Neural cell (in vitro differentiated cells): Measurements from ENCODE around the gene HSD11B1L. TPM values are rescaled to one million over a fixed set of nuclear protein-coding genes. Genes with fewer than 3 reads are reported as not detected.

ENCODE experiments used
- H2AFZ ChIP-seq: fragments of 200-600, 300-800 bp; sonication (generic), shearing (Covaris generic); 2 replicates; pipeline ENCODE4 v1.6.0; 2014; ENCODE audit warnings: low read depth, mild to moderate bottlenecking, antibody characterized with exemption, low read length, moderate library complexity
- H3F3A ChIP-seq: fragments of 200-600 bp; shearing (Covaris generic); 2 replicates; pipeline ENCODE4 v1.6.1; 2016; ENCODE audit warnings: mild to moderate bottlenecking, moderate library complexity, mixed read lengths, antibody characterized with exemption, low read length; ENCODE audit not compliant: insufficient read depth, poor library complexity, severe bottlenecking
- H3K27ac ChIP-seq: fragments of 200-600, 300-800 bp; sonication (generic), shearing (Covaris generic); 2 replicates; pipeline ENCODE4 v1.5.1; 2014; ENCODE audit warnings: mild to moderate bottlenecking, low read length, moderate library complexity
- H3K27me3 ChIP-seq: fragments of 300-800, 200-600 bp; sonication (generic), shearing (Covaris generic); 2 replicates; pipeline ENCODE4 v1.6.0; 2014; ENCODE audit warnings: mild to moderate bottlenecking, low read depth, low read length, moderate library complexity; ENCODE audit not compliant: insufficient read depth
- H3K36me3 ChIP-seq: fragments of 300-800, 200-600 bp; sonication (generic), shearing (Covaris generic); 2 replicates; pipeline ENCODE4 v1.5.1; 2014; ENCODE audit warnings: mild to moderate bottlenecking, antibody characterized with exemption, low read length, moderate library complexity; ENCODE audit not compliant: insufficient read depth
- H3K4me2 ChIP-seq: fragments of 300-800, 200-600 bp; sonication (generic), shearing (Covaris generic); 2 replicates; pipeline ENCODE4 v1.6.0; 2014; ENCODE audit warnings: mild to moderate bottlenecking, low read length
- H3K4me3 ChIP-seq: fragments of 300-800, 200-600 bp; sonication (generic), shearing (Covaris generic); 2 replicates; pipeline ENCODE4 v1.5.1; 2014; ENCODE audit warnings: mild to moderate bottlenecking, low read length, moderate library complexity
- H3K79me2 ChIP-seq: fragments of 200-600 bp; shearing (Covaris generic); replicated peaks from 2 replicates; pipeline ENCODE4 v1.6.0; 2014; ENCODE audit warnings: mild to moderate bottlenecking, low read length, moderate library complexity; ENCODE audit not compliant: insufficient read depth
- H3K9ac ChIP-seq: fragments of 300-800, 200-600 bp; sonication (generic), shearing (Covaris generic); 2 replicates; pipeline ENCODE4 v1.6.1; 2016; ENCODE audit warnings: mild to moderate bottlenecking, low read length, mixed read lengths
- H3K9me2 ChIP-seq: fragments of 200-600 bp; shearing (Covaris generic); 2 replicates; pipeline ENCODE4 v1.6.1; 2016; ENCODE audit warnings: mild to moderate bottlenecking, low read length, mixed read lengths; ENCODE audit not compliant: insufficient read depth
- H3K9me3 ChIP-seq: fragments of 200-600, 300-800 bp; sonication (generic), shearing (Covaris generic); 2 replicates; pipeline ENCODE4 v1.6.1; 2016; ENCODE audit warnings: mild to moderate bottlenecking, mixed run types, low read length, moderate library complexity, mixed read lengths
- H4K20me1 ChIP-seq: fragments of 200-600 bp; shearing (Covaris generic); 2 replicates; pipeline ENCODE4 v1.6.1; 2016; ENCODE audit warnings: mild to moderate bottlenecking, mixed run types; ENCODE audit not compliant: insufficient read depth
- CTCF ChIP-seq: fragments of 450-650 bp; IDR thresholded peaks from 2 replicates; pipeline ENCODE4 v1.5.1; 2014; ENCODE audit warnings: antibody characterized with exemption, mild to moderate bottlenecking, moderate library complexity; ENCODE audit not compliant: poor library complexity, severe bottlenecking
- EP300 ChIP-seq: fragments of 450-650 bp; conservative IDR thresholded peaks from 2 replicates; pipeline ENCODE4 v1.6.1; 2014; ENCODE audit warnings: antibody characterized with exemption, mild to moderate bottlenecking, moderate library complexity; ENCODE audit not compliant: poor library complexity, severe bottlenecking
- EZH2 ChIP-seq: fragments of 200-600, 300-800 bp; shearing (Covaris generic), sonication (generic); IDR thresholded peaks from 2 replicates; pipeline ENCODE4 v1.6.1; 2014; ENCODE audit warnings: antibody characterized with exemption, low read length, borderline replicate concordance, mild to moderate bottlenecking; ENCODE audit not compliant: insufficient read depth, poor library complexity, severe bottlenecking
- MXI1 ChIP-seq: fragments of 450-650 bp; conservative IDR thresholded peaks from 2 replicates; pipeline ENCODE4 v1.6.1; 2014; ENCODE audit warnings: antibody characterized with exemption, mild to moderate bottlenecking; ENCODE audit not compliant: poor library complexity, severe bottlenecking
- POLR2AphosphoS5 ChIP-seq: IDR thresholded peaks from 2 replicates; pipeline ENCODE4 v1.6.1; 2012
- RAD21 ChIP-seq: fragments of 450-650 bp; conservative IDR thresholded peaks from 2 replicates; pipeline ENCODE4 v1.6.1; 2014; ENCODE audit warnings: antibody characterized with exemption, mild to moderate bottlenecking, moderate library complexity
- REST ChIP-seq: IDR thresholded peaks from 2 replicates; pipeline ENCODE4 v1.6.1; 2012; ENCODE audit warnings: borderline replicate concordance
- SMC3 ChIP-seq: fragments of 450-650 bp; conservative IDR thresholded peaks from 2 replicates; pipeline ENCODE4 v1.6.1; 2014; ENCODE audit warnings: antibody characterized with exemption, mild to moderate bottlenecking, moderate library complexity; ENCODE audit not compliant: poor library complexity
- TAF1 ChIP-seq: IDR thresholded peaks from 2 replicates; pipeline ENCODE4 v1.6.1; 2012; ENCODE audit warnings: low read depth
- polyA plus RNA-seq: library from polyadenylated mRNA; depleted of rRNA; stranded (reverse); fragments of >200 nt; gene quantifications from 2 replicates; pipeline ENCODE4 v1.2.3, GENCODE V29; 2014

The HSD11B1L gene
- polyA plus RNA-seq, 1 donor from 2014 or later = 170 TPM

GRCh38 chr19:5690125-5690954, 9.5 kb downstream of the HSD11B1L start, which contains the start of gene RPL36:
Gene RPL36 (plus strand): TSS chr19:5690295. CDS start chr19:5690508, 213 bp downstream.
- no peaks in the 10 kb centered on the region for H3K27me3 ChIP-seq
- no peaks in the 10 kb centered on the region for H3K9me3 ChIP-seq
- H3K27ac ChIP-seq = peak within 1 kb of the TSS; percentile 89
- H3K4me2 ChIP-seq = peak within 1 kb of the TSS; percentile 86
- peak within 1 kb of the TSS; percentile 87 for H3K9ac ChIP-seq
- H3K79me2 ChIP-seq = peaks cover 15% of the 10 kb centered on the region
- H2AFZ ChIP-seq = peak within 1 kb of the TSS; percentile 45
- TF ChIP-seq POLR2AphosphoS5 = peak; percentile 95
- TF ChIP-seq EP300 = peak; percentile 63
- peak; percentile 96 for TF ChIP-seq REST
- no peak for TF ChIP-seq EZH2
- peak; percentile 90 for TF ChIP-seq MXI1
- TF ChIP-seq TAF1 = peak; percentile 94
- peak; percentile 58 for TF ChIP-seq RAD21
- peak; percentile 100 for TF ChIP-seq CTCF
- peak; percentile 62 for TF ChIP-seq SMC3
- H3K9me2 ChIP-seq = no peaks in the 10 kb centered on the region
- H4K20me1 ChIP-seq = peaks cover 11% of the 10 kb centered on the region
- no peaks in the 10 kb centered on the region for H3K36me3 ChIP-seq
- peak within 1 kb of the TSS; percentile 87 for H3K4me3 ChIP-seq
- H3F3A ChIP-seq = no peaks in the 10 kb centered on the region

GRCh38 chr19:5690955-5691821, 10.4 kb downstream of the HSD11B1L start:
- no peak overlapping the region for H2AFZ ChIP-seq
- H3K36me3 ChIP-seq = no peaks in the 10 kb centered on the region
- peak overlapping the region; percentile 87 for H3K4me3 ChIP-seq
- peak overlapping the region; percentile 86 for H3K4me2 ChIP-seq
- H3K9ac ChIP-seq = peak overlapping the region; percentile 87
- H3K9me2 ChIP-seq = no peaks in the 10 kb centered on the region
- peak overlapping the region; percentile 89 for H3K27ac ChIP-seq
- H3F3A ChIP-seq = no peaks in the 10 kb centered on the region
- no peaks in the 10 kb centered on the region for H3K27me3 ChIP-seq
- TF ChIP-seq REST (no peak), TAF1 (no peak), EZH2 (no peak), MXI1 (no peak), EP300 (no peak), RAD21 (no peak), CTCF (no peak), SMC3 (no peak), POLR2AphosphoS5 (no peak)
- no peaks in the 10 kb centered on the region for H3K9me3 ChIP-seq
- H3K79me2 ChIP-seq = peaks cover 15% of the 10 kb centered on the region
- H4K20me1 ChIP-seq = peaks cover 11% of the 10 kb centered on the region
